Measurements from ENCODE around the gene PIK3CA.

GRCh38 chr3:179268400-179269051 is 120.4 kb downstream of the PIK3CA start:
- TF ChIP-seq TCF12 (IDR thresholded peaks at IDR 0.05; ENCODE audit: low read depth), result no peak
- no peak for TF ChIP-seq CEBPB (IDR thresholded peaks at IDR 0.05)
- TF ChIP-seq CREB1 (IDR thresholded peaks at IDR 0.05; ENCODE audit: low read depth), result no peak
- no peak for TF ChIP-seq USF1 (IDR thresholded peaks at IDR 0.05)
- TF ChIP-seq YY1 (IDR thresholded peaks at IDR 0.05; ENCODE audit: low read depth), result no peak
- TF ChIP-seq EP300 (IDR thresholded peaks at IDR 0.05; ENCODE audit: borderline replicate concordance), result no peak
